K562 (cell line): ENCODE data around the gene NOC4L. TPM values are rescaled to one million over a fixed set of nuclear protein-coding genes. Genes with fewer than 3 reads are reported as not detected.

ENCODE experiments used
- ATF7 ChIP-seq: fragments of 450-650 bp; IDR thresholded peaks from 2 replicates; pipeline ENCODE4 v1.7.1; 2014; ENCODE audit warnings: mild to moderate bottlenecking, moderate library complexity
- FOXA1 ChIP-seq: fragments of 450-650 bp; IDR thresholded peaks from 2 replicates; pipeline ENCODE4 v1.6.1; 2016; ENCODE audit warnings: mild to moderate bottlenecking, borderline replicate concordance
- FUS ChIP-seq: fragments of 200-400 bp; formaldehyde crosslinking; optimal IDR thresholded peaks from 2 replicates; pipeline ENCODE3; 2017; ENCODE audit warnings: low read depth, low read length
- KDM5B ChIP-seq: fragments of 200-600 bp; sonication (generic); IDR thresholded peaks from 2 replicates; pipeline ENCODE4 v1.6.1; 2012; ENCODE audit warnings: low read depth, mild to moderate bottlenecking, moderate library complexity, low read length, control low read depth, inconsistent platforms; ENCODE audit not compliant: insufficient replicate concordance
- MTA3 ChIP-seq: fragments of 450-650 bp; formaldehyde crosslinking; IDR thresholded peaks from 2 replicates; pipeline ENCODE4 v1.6.1; 2017; ENCODE audit warnings: mild to moderate bottlenecking, borderline replicate concordance
- MTF1 ChIP-seq: fragments of 250-450 bp; sonication (Bioruptor Pico); IDR thresholded peaks from 2 replicates; pipeline ENCODE4 v1.9.0; 2021; ENCODE audit warnings: moderate library complexity, mild to moderate bottlenecking, inconsistent platforms, borderline replicate concordance
- MYBL2 ChIP-seq, 2 experiments: fragments of 450-650 bp in 1 of 2; sonication (generic) in 1 of 2; formaldehyde crosslinking in 1 of 2; IDR thresholded peaks; 2 replicates each; pipeline versions ENCODE4 v1.6.1 to v1.8.1; 2017 to 2022; ENCODE audit warnings: borderline replicate concordance in 1 of 2, inconsistent platforms in 1 of 2, low read depth in 1 of 2, mild to moderate bottlenecking in 1 of 2, missing genetic modification reagents in 1 of 2, moderate library complexity in 1 of 2
- NONO ChIP-seq, 2 experiments: fragments of 200-400 bp in 1 of 2; fragments of 450-650 bp in 1 of 2; formaldehyde crosslinking in 1 of 2; IDR thresholded peaks; 2 replicates each; pipeline ENCODE4 v1.6.1; 2017; ENCODE audit warnings: low read depth in 2 of 2, mild to moderate bottlenecking in 2 of 2, moderate library complexity in 2 of 2, low read length in 1 of 2
- NRF1 ChIP-seq, 2 experiments: fragments of 450-650 bp; IDR thresholded peaks in 1 of 2; conservative IDR thresholded peaks in 1 of 2; 2 replicates each; pipeline ENCODE4 v1.6.1; 2014; ENCODE audit warnings: mild to moderate bottlenecking in 2 of 2
- POLR2B ChIP-seq: fragments of 450-650 bp; IDR thresholded peaks from 2 replicates; pipeline ENCODE4 v1.6.1; 2018; ENCODE audit warnings: low read depth; ENCODE audit not compliant: partially characterized antibody
- SLC30A9 ChIP-seq: fragments of 250-450 bp; sonication (Bioruptor Pico); IDR thresholded peaks from 2 replicates; pipeline ENCODE4 v1.8.0; 2022; ENCODE audit warnings: mild to moderate bottlenecking, moderate library complexity
- SMC3 ChIP-seq: conservative IDR thresholded peaks from 2 replicates; pipeline ENCODE4 v1.6.1; 2011; ENCODE audit warnings: low read depth, low read length, improper control_type of control experiment; ENCODE audit not compliant: insufficient read depth
- U2AF2 ChIP-seq: fragments of 200-400 bp; formaldehyde crosslinking; optimal IDR thresholded peaks from 2 replicates; pipeline ENCODE3; 2017; ENCODE audit warnings: low read depth, mild to moderate bottlenecking, low read length
- ZNF143 ChIP-seq: sonication (generic); formaldehyde crosslinking; IDR thresholded peaks from 2 replicates; pipeline ENCODE4 v1.9.0; 2022; ENCODE audit warnings: mild to moderate bottlenecking, missing genetic modification reagents
- ZNF583 ChIP-seq: fragments of 250-450 bp; sonication (Bioruptor Pico); IDR thresholded peaks from 2 replicates; pipeline ENCODE4 v1.4.0; 2020
- polyA plus RNA-seq, 8 experiments: library from polyadenylated mRNA; depleted of rRNA in 4 of 8; stranded (reverse) in 5 of 8; unstranded in 3 of 8; fragments of >200 nt; fragmentation: Nextera tagmentation in 2 of 8; fragmentation: Illumina TruSeq in 1 of 8; extraction: Ambion mirVana in 2 of 8; extraction: Trizol in 1 of 8; gene quantifications; 2 replicates each; pipeline versions ENCODE4 v1.2.1 to v1.2.3, GENCODE V29; 2011 to 2014; ENCODE audit warnings: inconsistent platforms in 1 of 8, missing spikeins in 1 of 8
- total RNA-seq, 7 experiments: library from RNA; depleted of rRNA in 6 of 7; stranded (reverse); fragments of >200 nt in 6 of 7; fragmentation: Illumina TruSeq in 2 of 7; extraction: Trizol in 2 of 7; gene quantifications; 2 replicates each; pipeline versions ENCODE4 v1.2.1 to v1.2.3, GENCODE V29; 2011 to 2021; ENCODE audit warnings: low replicate concordance in 1 of 7
- TF ChIP-seq, protein P1 (sequence below): fragments of 200-600 bp; sonication (generic); IDR thresholded peaks from one replicate; pipeline ENCODE4 v1.6.1; 2012; ENCODE audit warnings: mild to moderate bottlenecking, low read depth, low read length, inconsistent platforms
- TF ChIP-seq, protein P2 (sequence below): fragments of 250-450 bp; sonication (Bioruptor Pico); IDR thresholded peaks from 2 replicates; pipeline ENCODE4 v1.9.0; 2021; ENCODE audit warnings: mild to moderate bottlenecking

Gene NOC4L
- total and polyA plus RNA-seq, 9 of the 15 experiments (the other 6 are each of a cell fraction or from before 2014, with no cell fraction given) = 1.3 to 77.0 (median 20.0) TPM

DNA sequence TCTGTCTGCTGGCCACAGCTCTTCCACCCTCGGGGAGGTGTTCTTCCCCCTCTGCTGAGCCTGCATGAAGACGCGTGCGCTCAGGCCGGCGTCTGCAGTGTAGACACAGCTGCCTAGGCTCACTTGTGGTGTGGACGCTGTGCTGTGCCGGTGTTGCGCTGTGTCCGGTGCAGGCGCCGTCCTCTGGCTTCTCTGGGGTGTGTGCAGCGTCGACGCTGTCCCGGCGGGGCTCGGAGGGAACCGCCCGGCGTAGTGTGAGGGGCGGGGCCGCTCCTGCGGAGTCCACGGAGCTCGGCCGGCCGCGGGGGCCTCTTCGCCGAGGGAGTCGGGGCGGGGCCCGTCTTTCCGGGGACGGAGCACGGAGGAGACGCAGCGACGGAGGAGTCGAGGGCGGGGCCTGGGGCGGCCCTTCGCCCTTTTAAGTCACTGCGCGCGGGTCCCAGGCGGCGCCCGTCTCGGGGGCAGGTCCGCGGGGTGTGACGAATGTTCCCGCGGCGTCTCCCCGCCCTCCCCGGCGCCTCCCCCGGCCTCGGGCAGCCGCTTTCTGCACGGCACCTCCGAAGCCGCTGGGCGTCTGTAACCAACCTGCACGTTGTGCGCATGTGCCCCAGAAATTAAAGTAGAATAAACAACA, 45.2 kb downstream of the NOC4L start (continued):
- peak; percentile 43; the same call in 1 of the 2 replicates for TF ChIP-seq MTA3
- TF ChIP-seq U2AF2 = no peak
- no peak for TF ChIP-seq MTF1 (CRISPR knock-in tag)
- no peak for TF ChIP-seq SMC3
- TF ChIP-seq, protein P1, sequence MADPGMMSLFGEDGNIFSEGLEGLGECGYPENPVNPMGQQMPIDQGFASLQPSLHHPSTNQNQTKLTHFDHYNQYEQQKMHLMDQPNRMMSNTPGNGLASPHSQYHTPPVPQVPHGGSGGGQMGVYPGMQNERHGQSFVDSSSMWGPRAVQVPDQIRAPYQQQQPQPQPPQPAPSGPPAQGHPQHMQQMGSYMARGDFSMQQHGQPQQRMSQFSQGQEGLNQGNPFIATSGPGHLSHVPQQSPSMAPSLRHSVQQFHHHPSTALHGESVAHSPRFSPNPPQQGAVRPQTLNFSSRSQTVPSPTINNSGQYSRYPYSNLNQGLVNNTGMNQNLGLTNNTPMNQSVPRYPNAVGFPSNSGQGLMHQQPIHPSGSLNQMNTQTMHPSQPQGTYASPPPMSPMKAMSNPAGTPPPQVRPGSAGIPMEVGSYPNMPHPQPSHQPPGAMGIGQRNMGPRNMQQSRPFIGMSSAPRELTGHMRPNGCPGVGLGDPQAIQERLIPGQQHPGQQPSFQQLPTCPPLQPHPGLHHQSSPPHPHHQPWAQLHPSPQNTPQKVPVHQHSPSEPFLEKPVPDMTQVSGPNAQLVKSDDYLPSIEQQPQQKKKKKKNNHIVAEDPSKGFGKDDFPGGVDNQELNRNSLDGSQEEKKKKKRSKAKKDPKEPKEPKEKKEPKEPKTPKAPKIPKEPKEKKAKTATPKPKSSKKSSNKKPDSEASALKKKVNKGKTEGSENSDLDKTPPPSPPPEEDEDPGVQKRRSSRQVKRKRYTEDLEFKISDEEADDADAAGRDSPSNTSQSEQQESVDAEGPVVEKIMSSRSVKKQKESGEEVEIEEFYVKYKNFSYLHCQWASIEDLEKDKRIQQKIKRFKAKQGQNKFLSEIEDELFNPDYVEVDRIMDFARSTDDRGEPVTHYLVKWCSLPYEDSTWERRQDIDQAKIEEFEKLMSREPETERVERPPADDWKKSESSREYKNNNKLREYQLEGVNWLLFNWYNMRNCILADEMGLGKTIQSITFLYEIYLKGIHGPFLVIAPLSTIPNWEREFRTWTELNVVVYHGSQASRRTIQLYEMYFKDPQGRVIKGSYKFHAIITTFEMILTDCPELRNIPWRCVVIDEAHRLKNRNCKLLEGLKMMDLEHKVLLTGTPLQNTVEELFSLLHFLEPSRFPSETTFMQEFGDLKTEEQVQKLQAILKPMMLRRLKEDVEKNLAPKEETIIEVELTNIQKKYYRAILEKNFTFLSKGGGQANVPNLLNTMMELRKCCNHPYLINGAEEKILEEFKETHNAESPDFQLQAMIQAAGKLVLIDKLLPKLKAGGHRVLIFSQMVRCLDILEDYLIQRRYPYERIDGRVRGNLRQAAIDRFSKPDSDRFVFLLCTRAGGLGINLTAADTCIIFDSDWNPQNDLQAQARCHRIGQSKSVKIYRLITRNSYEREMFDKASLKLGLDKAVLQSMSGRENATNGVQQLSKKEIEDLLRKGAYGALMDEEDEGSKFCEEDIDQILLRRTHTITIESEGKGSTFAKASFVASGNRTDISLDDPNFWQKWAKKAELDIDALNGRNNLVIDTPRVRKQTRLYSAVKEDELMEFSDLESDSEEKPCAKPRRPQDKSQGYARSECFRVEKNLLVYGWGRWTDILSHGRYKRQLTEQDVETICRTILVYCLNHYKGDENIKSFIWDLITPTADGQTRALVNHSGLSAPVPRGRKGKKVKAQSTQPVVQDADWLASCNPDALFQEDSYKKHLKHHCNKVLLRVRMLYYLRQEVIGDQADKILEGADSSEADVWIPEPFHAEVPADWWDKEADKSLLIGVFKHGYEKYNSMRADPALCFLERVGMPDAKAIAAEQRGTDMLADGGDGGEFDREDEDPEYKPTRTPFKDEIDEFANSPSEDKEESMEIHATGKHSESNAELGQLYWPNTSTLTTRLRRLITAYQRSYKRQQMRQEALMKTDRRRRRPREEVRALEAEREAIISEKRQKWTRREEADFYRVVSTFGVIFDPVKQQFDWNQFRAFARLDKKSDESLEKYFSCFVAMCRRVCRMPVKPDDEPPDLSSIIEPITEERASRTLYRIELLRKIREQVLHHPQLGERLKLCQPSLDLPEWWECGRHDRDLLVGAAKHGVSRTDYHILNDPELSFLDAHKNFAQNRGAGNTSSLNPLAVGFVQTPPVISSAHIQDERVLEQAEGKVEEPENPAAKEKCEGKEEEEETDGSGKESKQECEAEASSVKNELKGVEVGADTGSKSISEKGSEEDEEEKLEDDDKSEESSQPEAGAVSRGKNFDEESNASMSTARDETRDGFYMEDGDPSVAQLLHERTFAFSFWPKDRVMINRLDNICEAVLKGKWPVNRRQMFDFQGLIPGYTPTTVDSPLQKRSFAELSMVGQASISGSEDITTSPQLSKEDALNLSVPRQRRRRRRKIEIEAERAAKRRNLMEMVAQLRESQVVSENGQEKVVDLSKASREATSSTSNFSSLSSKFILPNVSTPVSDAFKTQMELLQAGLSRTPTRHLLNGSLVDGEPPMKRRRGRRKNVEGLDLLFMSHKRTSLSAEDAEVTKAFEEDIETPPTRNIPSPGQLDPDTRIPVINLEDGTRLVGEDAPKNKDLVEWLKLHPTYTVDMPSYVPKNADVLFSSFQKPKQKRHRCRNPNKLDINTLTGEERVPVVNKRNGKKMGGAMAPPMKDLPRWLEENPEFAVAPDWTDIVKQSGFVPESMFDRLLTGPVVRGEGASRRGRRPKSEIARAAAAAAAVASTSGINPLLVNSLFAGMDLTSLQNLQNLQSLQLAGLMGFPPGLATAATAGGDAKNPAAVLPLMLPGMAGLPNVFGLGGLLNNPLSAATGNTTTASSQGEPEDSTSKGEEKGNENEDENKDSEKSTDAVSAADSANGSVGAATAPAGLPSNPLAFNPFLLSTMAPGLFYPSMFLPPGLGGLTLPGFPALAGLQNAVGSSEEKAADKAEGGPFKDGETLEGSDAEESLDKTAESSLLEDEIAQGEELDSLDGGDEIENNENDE = no peak
- no peak for TF ChIP-seq MYBL2 (IDR thresholded peaks at IDR 0.05; ENCODE audit: low read depth)
- TF ChIP-seq MYBL2 (CRISPR knock-in tag; IDR thresholded peaks at IDR 0.05; ENCODE audit: borderline replicate concordance) = no peak
- TF ChIP-seq, protein P2, sequence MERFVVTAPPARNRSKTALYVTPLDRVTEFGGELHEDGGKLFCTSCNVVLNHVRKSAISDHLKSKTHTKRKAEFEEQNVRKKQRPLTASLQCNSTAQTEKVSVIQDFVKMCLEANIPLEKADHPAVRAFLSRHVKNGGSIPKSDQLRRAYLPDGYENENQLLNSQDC (CRISPR knock-in tag) = no peak
- no peak for TF ChIP-seq NONO (IDR thresholded peaks at IDR 0.05; ENCODE audit: low read depth in 2 of 2, low read length in 1 of 2)
- TF ChIP-seq SLC30A9 = no peak
- peak; percentile 83 to 85 for TF ChIP-seq NRF1 (conservative IDR thresholded peaks at IDR 0.05 in 1 of 2, IDR thresholded peaks at IDR 0.05 in 1 of 2)
- no peak for TF ChIP-seq FUS
- TF ChIP-seq ZNF583 = no peak
- TF ChIP-seq FOXA1 = no peak
- no peak for TF ChIP-seq ZNF143 (CRISPR knock-in tag)
- TF ChIP-seq KDM5B = no peak
- TF ChIP-seq POLR2B = no peak
- TF ChIP-seq ATF7 = peak; percentile 39; the same call in 1 of the 2 replicates
